Coronary artery (tissue), 2 donors: ENCODE results near the gene PSMD2.

Source experiments
- DNase-seq: peaks from one replicate; pipeline ENCODE4 v3.0.0-alpha.2; 2017; ENCODE audit warnings: low spot score
- H3K27ac ChIP-seq, 2 donors: fragments of 200-600 bp; sonication (generic); one replicate each; pipeline ENCODE4 v1.5.1; 2016 to 2019
- H3K4me3 ChIP-seq: fragments of 200-600 bp; sonication (generic); 2 replicates; pipeline ENCODE4 v1.5.1; 2016; ENCODE audit warnings: mild to moderate bottlenecking, moderate library complexity
- TF ChIP-seq, protein P1 (sequence below): fragments of 200-600 bp; sonication (generic); IDR thresholded peaks from one replicate; pipeline ENCODE4 v1.5.1; 2019; ENCODE audit warnings: antibody characterized with exemption

Gene PSMD2

GRCh38 chr3:184299488-184300377 is 692 bp downstream of the PSMD2 start:
- TF ChIP-seq, protein P1, sequence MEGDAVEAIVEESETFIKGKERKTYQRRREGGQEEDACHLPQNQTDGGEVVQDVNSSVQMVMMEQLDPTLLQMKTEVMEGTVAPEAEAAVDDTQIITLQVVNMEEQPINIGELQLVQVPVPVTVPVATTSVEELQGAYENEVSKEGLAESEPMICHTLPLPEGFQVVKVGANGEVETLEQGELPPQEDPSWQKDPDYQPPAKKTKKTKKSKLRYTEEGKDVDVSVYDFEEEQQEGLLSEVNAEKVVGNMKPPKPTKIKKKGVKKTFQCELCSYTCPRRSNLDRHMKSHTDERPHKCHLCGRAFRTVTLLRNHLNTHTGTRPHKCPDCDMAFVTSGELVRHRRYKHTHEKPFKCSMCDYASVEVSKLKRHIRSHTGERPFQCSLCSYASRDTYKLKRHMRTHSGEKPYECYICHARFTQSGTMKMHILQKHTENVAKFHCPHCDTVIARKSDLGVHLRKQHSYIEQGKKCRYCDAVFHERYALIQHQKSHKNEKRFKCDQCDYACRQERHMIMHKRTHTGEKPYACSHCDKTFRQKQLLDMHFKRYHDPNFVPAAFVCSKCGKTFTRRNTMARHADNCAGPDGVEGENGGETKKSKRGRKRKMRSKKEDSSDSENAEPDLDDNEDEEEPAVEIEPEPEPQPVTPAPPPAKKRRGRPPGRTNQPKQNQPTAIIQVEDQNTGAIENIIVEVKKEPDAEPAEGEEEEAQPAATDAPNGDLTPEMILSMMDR: no peak
- Histone ChIP-seq H3K4me3 (peak overlapping the region; percentile 99), H3K27ac (peak overlapping the region; percentile 55 to 94)
- no peak for DNase-seq

GRCh38 chr3:184300378-184300720 is 1.3 kb downstream of the PSMD2 start:
- no peak for DNase-seq
- Histone ChIP-seq H3K27ac (no peak overlapping the region), H3K4me3 (peak overlapping the region; percentile 99)
- TF ChIP-seq, protein P1: no peak

DNA sequence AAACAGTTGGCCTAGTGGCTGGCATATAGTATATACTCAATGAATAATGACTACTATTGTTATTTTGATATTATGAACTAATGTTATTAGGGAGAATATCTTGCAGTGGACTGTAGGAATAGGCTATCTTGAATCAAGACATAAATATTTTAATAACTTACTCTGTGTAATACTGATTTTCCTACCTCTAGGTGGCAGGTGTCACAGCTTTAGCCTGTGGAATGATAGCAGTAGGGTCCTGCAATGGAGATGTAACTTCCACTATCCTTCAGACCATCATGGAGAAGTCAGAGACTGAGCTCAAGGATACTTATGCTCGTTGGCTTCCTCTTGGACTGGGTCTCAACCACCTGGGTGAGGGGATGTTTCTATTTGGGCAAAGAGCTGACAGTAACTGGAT is 6.5 kb downstream of the PSMD2 start:
- TF ChIP-seq, protein P1: no peak
- no peak overlapping the region for H3K27ac ChIP-seq
- H3K4me3 ChIP-seq: no peak overlapping the region
- no peak for DNase-seq

GRCh38 chr3:184306341-184306972 is 7.4 kb downstream of the PSMD2 start:
- Histone ChIP-seq H3K4me3 (no peak overlapping the region), H3K27ac (no peak overlapping the region)
- DNase-seq: no peak
- TF ChIP-seq, protein P1: no peak

DNA sequence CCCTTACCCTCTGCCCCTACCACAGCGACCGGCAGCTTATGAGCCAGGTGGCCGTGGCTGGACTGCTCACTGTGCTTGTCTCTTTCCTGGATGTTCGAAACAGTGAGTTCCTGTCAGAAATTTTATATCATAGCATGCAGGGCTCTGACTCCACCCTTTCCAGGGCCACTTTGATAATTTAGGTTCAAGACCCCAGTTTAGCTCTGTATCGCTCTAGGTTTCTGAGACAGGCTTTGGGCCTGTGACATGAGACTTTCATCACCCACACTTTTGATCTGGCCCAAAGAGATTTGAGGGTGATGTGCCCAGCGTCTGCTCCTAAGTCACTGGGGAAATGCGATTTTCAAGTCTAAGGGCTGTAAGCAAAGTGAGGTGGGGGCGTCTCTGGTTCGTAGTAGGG is 8.9 kb downstream of the PSMD2 start:
- TF ChIP-seq, protein P1: no peak
- no peak for DNase-seq

GRCh38 chr3:184308744-184309143 is 9.7 kb downstream of the PSMD2 start:
- TF ChIP-seq, protein P1: no peak
- Histone ChIP-seq H3K27ac (no peak overlapping the region), H3K4me3 (no peak overlapping the region)
- DNase-seq: no peak

More for the DNA sequence above, 8.9 kb downstream of the PSMD2 start:
- no peak overlapping the region for H3K4me3 ChIP-seq
- H3K27ac ChIP-seq: no peak overlapping the region

GRCh38 chr3:184311633-184312032 is 12.6 kb downstream of the PSMD2 start:
- DNase-seq: no peak
- no peak overlapping the region for H3K4me3 ChIP-seq

More at GRCh38 chr3:184311633-184312032, 12.6 kb downstream of the PSMD2 start:
- no peak overlapping the region for H3K27ac ChIP-seq
- TF ChIP-seq, protein P1: no peak
